GM18868 (cell line): ENCODE measurements around the gene MICB.
A peak's percentile ranks its signal among the peaks of the same experiment; 100 is the strongest.
"Not testable (repeated sequence)": the region's sequence is repeated elsewhere in the genome, so short reads cannot be mapped to it uniquely, and the experiment has no call there.

ENCODE experiments used
- ATAC-seq: cut with Tn5 transposase; IDR thresholded peaks from one replicate; pipeline ENCODE4 v1.9.1; 2021; ENCODE audit warnings: mild to moderate bottlenecking, moderate library complexity; ENCODE audit not compliant: unreplicated experiment

Gene MICB

DNA sequence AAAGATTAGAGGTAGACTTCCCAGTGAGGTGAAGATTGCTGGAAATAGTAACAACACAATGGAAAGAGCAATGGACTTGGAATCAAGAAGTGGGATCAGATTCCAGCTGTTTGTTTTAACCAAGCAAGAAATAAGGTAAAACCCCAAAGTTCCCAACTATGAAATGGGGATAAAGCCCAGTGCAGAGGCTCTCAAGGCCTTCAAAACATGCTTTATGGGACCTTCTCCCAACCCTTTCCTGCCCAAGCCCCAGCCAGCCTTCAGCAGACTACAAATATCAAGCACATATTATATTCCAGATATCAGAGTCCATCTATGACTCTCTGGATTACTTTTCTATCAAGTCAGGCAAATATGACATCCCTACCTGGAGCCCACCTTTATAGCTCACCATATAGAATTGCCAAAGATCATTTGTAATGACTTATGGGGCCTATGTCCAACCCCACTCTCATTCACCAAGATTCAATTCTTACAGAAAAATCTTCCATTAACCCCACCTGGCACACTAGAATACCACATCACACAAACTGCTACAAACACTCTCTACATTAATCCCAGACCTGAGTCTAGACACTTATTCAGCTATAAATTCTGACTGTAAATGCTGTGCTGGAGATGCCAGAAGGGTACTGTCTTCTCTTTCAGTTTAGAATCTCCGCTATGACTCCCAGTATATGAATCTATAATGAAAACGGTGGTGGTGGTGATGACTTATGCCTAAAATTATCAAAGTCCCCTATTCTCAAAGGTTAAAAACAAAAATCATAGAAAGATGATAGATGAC is 37.8 kb downstream of the MICB start:
- no peak for ATAC-seq

DNA sequence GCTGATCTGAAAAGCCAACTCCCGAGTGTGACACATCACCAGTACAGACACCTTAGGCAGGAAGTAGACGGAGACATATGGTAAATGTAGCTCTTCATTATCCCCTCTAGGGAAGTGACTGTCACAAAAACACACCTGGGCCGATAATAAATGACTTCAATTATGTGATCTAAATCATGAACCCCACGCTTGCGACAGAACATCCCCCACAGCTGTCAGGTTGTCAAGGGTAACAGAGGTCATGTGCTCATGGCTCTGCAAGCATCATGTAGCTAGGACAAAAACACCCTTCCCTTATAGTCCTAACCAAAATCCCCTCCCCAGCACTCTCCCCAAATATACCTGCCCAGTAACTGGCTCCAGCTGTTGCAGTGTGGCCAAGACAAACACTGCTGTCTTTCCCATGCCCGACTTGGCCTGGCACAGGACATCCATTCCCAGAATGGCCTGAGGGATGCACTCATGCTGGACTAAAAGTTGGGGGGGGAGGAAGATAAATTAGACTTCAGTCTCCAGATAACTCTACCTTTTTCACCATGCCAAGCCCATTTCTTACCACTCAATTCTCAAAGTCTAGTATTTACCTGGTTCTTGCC is 41.0 kb downstream of the MICB start:
- no peak for ATAC-seq

GRCh38 chr6:31540640-31541039 is 42.7 kb downstream of the MICB start:
- no peak for ATAC-seq

- ATAC-seq, result no peak
Measured at GRCh38 chr6:31541059-31541657, 43.2 kb downstream of the MICB start.

DNA sequence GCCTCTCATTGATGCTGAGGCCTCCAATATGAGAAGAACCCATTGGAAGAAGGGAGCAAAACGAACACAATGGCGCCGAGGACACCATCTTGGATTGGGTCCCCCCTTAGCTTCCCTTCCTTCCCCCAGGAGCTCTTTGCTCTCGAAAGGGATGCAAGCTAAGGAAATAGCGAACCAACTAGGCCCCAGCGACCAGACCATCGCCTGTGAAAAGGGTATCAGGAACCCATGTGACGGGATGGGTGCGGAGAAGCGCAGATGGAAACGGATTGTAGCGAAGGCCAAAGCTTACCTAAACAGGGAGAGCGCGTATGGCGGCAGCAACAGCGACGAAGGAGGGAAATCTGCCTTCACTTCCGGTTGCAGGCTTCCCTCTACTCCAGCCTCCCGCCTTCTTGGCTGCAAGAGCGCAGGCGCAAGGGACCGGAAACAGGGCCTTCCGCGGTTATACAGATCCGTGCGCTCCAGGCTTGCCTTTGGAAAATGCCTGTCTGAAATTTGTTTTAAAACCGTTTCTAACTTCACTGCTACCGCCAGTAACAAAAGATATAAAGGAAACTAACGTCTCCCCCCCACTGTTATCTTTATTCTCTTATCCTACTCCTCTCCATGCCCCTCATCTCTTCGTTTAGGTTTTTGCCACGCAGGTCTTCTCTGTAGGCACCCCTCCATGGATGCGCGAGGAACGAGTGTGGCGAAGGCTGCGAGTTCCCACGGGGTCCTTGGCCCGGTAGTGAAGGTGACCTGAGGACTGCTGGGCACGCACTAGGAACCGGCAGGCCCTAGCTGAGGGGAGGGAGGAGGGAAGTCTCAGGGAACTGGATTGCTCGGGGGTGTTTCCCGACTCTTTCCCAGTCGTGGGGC is 43.9 kb downstream of the MICB start, which contains the start of gene DDX39B:
TSS of gene DDX39B (minus strand) at position 346 of the 864 bp plus-strand sequence. CDS start 1,471 bp downstream, outside the sequence.
- peak; percentile 63 for ATAC-seq

- no peak for ATAC-seq
Measured at GRCh38 chr6:31543639-31544038, 45.7 kb downstream of the MICB start.

DNA sequence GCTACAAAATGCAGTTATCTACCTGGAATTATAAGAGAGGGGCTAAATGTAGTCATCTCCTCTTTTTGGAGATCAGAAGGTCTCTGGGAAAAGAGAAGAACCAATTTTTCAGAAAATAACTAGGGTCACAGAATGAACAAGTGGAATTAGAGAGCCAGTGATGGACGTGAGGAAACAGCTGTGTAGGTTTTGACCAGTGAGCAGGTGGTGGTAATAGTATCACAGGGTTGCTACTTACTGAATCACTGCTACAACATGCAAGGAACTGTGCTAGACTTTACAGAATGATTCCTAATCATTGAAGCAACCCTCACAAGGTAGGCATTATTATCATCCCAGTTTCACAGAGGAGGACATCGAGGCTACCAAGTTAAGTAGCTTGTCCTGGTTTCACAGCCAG is 46.7 kb downstream of the MICB start:
- no peak for ATAC-seq

GRCh38 chr6:31545291-31545690 is 47.3 kb downstream of the MICB start:
- ATAC-seq, result no peak

GRCh38 chr6:31546339-31546957 is 48.5 kb downstream of the MICB start, which contains the start of gene ATP6V1G2:
ATP6V1G2 (minus strand) TSS chr6:31546608; CDS start chr6:31546559, 49 bp downstream.
- peak; percentile 53 for ATAC-seq

GRCh38 chr6:31546958-31547726 is 49.2 kb downstream of the MICB start, which contains the start of gene NFKBIL1:
NFKBIL1 (plus strand) TSS chr6:31547608; CDS start chr6:31547695, 87 bp downstream.
- peak; percentile 58 for ATAC-seq

DNA sequence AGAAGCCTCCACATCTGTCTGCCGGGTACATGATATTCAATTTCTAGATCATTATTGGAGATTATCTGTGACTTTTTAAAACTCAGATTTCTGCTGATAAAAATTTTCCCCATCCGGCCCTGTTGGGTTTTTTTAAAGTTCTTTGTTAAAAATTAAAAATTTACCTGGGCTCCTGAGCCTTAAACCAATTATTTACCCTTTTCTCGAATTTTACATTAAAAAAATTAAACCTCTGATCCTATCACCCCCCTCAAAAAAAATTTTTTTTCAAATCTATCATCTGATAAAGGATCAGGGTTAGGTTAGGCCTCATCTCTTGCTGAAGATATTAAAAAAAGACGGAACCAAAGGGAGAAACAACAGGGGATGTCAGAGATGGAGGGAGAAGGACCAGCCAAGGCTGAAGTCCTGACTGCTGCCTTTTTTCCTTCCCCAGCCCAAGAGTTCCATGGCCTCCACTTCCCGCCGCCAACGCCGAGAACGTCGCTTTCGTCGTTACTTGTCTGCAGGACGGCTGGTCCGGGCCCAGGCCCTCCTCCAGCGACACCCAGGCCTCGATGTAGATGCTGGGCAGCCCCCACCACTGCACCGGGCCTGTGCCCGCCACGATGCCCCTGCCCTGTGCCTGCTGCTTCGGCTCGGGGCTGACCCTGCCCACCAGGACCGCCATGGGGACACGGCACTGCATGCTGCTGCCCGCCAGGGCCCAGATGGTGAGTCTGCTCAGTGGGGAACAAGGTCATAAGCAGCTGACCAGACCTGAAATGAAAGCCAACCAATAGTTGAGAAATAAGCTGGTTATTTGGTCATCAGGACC is 50.0 kb downstream of the MICB start:
- no peak for ATAC-seq

DNA sequence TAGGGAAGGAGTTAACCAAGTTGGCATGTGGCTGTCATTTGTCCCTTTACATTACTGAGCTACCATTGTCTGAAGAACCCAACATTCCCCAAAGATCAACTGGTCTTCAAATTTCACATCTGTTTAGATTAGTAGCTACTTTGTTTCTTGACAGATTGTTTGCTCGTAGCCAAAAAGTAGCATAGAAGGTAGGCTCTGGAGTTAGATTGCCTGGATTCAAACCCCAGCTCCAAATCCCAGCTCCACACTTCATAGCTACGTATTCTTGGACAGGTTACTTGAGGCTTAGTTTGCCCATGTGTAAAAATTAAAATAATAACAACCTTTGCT is 50.6 kb downstream of the MICB start:
- ATAC-seq, result no peak

DNA sequence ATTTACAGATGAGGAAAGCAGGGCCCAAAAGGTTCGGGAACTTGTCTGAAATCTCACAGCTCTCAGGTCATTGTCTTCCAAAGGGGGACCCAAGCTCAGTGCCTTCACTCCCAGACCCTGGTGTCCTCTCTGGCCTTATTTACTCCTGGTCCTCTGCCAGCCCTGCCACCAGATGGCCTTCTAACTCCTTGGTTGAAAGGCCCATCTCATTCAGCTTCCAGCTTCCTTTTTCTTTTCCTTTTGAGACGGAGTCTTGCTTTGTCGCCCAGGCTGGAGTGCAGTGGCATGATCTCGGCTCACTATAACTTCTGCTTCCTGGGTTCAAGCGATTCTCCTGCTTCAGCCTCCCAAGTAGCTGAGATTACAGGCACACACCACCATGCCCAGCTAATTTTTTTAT is 53.4 kb downstream of the MICB start:
- ATAC-seq, result not testable (repeated sequence)

DNA sequence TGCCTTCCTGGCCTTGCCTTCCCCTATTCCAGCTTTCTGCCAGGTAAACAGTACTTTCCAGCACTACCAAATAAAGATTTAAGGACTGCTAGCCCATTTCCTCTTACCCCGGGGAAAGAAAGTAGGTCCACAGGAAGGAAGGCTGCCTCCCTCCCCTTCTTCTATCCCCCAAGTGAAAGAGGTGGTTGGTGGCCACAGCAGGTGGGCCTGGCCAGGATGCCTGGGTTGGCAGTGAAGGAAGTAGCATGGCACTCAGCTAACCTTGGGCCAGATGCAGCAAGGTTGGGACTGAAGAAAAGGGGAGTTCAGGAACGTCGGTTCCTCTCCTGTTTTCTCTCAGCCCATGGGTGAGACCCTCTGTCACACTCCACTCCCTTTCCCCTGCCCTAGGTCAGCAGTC is 58.4 kb downstream of the MICB start:
- ATAC-seq, result no peak

GRCh38 chr6:31557443-31558317 is 59.7 kb downstream of the MICB start:
- ATAC-seq, result no peak

- no peak for ATAC-seq
Measured at GRCh38 chr6:31558318-31558625, 60.3 kb downstream of the MICB start.

DNA sequence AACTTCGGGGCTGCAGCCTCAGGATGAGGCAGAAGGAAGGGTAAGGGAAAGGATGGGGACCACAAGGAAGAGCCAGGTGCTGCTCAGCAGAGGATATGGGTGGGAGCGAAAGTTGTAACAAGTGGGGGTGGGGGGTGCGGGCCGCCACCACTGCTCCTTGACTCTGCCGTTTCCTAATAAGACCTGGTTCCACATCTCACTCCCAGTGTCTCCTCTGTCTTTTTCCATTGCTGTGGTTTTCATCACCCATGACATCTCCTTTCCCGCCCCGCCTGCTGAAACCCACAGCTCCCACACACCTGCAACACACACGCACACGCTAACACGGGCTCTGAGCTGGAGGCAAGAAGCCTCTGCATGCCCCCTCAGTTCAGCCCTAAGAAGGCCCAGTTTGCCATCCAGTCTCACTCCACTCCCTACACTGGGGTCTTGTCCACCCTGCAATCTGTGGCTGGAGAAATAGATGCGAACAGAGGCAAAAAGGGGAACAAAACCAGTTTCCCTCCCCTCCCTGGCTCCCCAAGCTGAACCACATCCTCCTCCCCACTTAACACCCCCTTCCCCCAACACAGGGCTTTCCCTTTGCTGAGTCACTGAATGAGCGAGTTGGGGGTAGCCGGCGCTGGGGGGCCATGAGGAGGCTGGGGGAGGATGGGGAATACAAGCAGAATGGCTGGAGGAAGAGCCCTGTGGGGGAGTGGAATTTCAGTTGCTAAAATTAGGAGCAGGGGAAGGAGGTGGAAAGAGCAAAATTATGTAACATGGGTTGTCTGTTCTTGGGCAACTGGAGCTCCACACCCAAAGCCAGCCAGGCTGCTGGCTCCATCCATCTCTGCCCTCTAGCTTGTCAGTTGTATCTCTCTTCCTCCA is 60.9 kb downstream of the MICB start:
- peak; percentile 39 for ATAC-seq
